A549 treated with dexamethasone at 1 μM for 4 hours (cell line): Measurements from ENCODE around the gene ZDHHC6. TPM values are rescaled to one million over a fixed set of nuclear protein-coding genes. Genes with fewer than 3 reads are reported as not detected.

ENCODE experiments used
- total RNA-seq: library from RNA; stranded (reverse); fragments of 200-300 nt; extraction: Qiagen RNA extraction; gene quantifications from 5 replicates; pipeline ENCODE4 v1.2.3, GENCODE V29; 2022

ZDHHC6 gene, protein sequence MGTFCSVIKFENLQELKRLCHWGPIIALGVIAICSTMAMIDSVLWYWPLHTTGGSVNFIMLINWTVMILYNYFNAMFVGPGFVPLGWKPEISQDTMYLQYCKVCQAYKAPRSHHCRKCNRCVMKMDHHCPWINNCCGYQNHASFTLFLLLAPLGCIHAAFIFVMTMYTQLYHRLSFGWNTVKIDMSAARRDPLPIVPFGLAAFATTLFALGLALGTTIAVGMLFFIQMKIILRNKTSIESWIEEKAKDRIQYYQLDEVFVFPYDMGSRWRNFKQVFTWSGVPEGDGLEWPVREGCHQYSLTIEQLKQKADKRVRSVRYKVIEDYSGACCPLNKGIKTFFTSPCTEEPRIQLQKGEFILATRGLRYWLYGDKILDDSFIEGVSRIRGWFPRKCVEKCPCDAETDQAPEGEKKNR
- 27.5 to 32.2 TPM (median 31.4 TPM) in 5 replicates for total RNA-seq

DNA sequence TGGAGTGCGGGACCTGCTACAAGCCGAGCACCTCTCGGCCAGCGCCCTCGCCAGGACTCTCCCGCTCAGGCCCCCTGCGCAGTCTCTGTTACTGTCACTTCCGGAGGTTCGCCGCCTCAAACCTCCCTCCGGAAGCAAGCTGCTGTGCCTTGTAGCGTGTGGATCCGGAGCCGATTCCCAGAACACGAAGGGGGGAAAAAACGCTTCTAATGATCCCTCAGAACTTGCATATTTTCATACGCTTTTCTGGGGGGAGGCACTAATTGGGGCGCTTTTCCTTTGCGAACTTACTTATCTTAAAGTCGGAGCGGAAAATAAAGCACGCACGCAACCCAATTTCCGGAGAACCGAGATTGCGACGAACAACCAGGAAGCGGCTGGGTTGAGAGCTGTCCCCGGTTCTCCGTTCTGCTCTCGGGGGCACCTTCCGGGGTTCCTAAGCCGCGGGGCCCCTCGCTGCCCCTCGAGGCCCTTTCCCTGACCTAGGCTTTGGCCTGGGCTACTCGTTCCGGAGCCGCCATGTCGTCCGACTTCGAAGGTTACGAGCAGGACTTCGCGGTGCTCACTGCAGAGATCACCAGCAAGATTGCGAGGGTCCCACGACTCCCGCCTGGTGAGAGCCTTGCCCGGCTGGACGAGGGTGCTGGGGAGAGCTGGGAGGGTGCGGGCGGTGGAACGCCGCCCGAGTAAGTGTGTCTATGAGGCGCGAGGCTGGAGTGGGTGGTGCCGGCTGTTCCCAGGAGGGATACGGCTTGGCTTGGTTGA is at the start of gene ZDHHC6, which contains the start of gene VTI1A:
Gene ZDHHC6, minus strand, starts transcription at position 60 of the 765 bp plus-strand sequence. CDS start 1,478 bp downstream, outside the sequence.
Gene VTI1A, plus strand, starts transcription at position 361 of the 765 bp plus-strand sequence. Its CDS starts 159 bp downstream, at position 520.

Other genes starting within 250 kb of the ZDHHC6 start
- gene TECTB, start 163.5 kb downstream of the ZDHHC6 start, total RNA-seq, result not detected in 5 replicates
- 0.27 to 0.71 TPM (median 0.30 TPM) in 5 replicates for gene ACSL5, start 72.8 kb downstream of the ZDHHC6 start, total RNA-seq
- gene VTI1A, start 301 bp upstream of the ZDHHC6 start, total RNA-seq, result 13.3 to 16.0 TPM (median 14.7 TPM) in 5 replicates